T-helper 1 cell treated with Interleukin-12 subunit alpha and Interleukin-12 subunit beta and Interleukin-4 antibody, amounts not matched to agents 30 μg/mL and 1 μg/mL, for 36 hours (primary cell): ENCODE measurements around the gene WDR6.

Experiments
- H3K27ac Mint-ChIP-seq: one replicate; pipeline ENCODE4 v1.8.0; 2021; ENCODE audit warnings: mild to moderate bottlenecking, mixed read lengths
- H3K27me3 Mint-ChIP-seq: one replicate; pipeline ENCODE4 v1.8.0; 2021; ENCODE audit warnings: low read depth, mixed read lengths
- H3K36me3 Mint-ChIP-seq: one replicate; pipeline ENCODE4 v1.8.0; 2021; ENCODE audit warnings: low read depth, mixed read lengths
- H3K4me1 Mint-ChIP-seq: one replicate; pipeline ENCODE4 v1.8.0; 2021; ENCODE audit warnings: low read depth, mixed read lengths
- H3K4me3 Mint-ChIP-seq: one replicate; pipeline ENCODE4 v1.8.0; 2021; ENCODE audit warnings: mild to moderate bottlenecking, moderate library complexity, mixed read lengths
- H3K9me3 Mint-ChIP-seq: one replicate; pipeline ENCODE4 v1.8.0; 2021; ENCODE audit warnings: mixed read lengths

Gene WDR6

DNA sequence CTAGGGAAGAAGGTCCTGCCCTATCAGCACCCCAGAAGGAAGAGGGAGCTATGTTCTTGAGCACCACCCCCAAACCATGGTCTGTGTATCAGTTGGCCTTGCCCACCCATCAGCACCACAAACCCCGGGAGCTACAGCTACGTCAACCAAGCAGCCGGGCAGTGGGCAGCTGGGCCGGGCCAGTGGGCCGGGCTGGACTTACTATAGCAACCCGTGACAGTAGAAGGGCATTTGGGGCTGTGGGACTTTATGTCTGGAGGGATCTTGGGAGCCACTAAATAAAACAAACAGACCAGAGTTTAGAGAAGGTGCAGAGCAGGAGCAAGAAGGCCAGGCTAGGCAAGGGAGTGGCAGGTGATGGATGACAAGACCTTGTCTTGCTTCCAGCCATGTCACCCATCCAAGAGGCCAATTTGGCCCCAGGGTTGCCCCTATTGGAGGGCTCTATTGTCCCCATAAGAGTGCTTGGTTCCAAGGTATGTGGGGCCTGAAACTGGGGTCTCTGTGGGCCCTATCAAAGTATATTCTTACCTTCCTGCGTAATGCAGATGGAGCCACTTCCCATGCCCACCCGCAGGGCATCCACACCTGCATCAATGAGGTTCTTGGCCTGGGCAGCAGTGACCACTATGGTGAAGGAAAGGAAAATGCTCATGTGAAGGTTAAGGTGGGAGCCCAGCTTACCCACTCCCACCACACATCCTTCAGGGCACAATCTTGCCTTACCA is 18.8 kb downstream of the WDR6 start:
- Mint-ChIP-seq H3K27ac (peak overlapping the region; percentile 41), H3K4me3 (no peak overlapping the region), H3K27me3 (no peaks in the 10 kb centered on the region), H3K4me1 (peaks cover 39% of the 10 kb centered on the region), H3K36me3 (peaks cover 42% of the 10 kb centered on the region), H3K9me3 (no peaks in the 10 kb centered on the region)

DNA sequence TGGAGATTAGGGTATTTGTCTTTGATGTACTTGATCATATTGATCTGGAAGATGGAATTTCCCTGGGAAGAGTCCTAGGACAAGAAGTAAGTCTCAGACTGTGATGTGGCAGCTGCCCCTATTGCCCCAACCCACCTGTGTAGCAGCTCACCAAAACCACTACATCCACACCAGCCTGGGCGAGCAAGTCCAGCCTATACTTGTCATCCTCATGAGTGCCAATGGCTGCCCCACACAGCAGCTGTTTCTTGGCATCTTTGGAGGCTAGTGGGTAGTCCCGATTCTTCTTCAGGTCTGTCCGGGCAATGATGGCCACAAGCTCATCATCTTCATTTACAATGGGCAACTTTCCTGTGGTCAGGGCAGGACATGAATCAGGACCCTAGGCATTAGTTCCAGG is 19.3 kb downstream of the WDR6 start:
- Mint-ChIP-seq H3K27ac (peak overlapping the region; percentile 9), H3K27me3 (no peaks in the 10 kb centered on the region), H3K4me1 (peaks cover 37% of the 10 kb centered on the region), H3K9me3 (no peaks in the 10 kb centered on the region), H3K36me3 (peaks cover 45% of the 10 kb centered on the region), H3K4me3 (no peak overlapping the region)

DNA sequence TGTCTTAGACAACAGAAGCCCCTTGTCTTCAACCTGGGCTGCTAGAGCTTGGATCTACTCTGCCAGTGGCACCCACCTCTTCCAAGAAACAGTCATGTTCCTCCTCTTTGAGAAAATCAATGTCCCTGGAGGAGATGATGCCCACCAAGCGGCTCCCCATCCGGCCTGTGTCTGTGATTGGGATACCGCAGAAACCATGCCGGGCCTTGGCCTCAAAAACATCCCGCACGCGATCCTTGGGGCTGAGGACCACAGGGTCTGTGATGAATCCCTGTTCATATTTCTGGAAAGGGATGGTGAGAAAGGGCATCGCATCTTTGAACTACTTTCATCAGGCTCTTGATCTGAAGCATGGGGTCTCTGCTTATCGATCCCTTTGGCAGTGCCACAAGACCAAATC is 20.4 kb downstream of the WDR6 start:
- no peak overlapping the region for H3K4me3 Mint-ChIP-seq
- peaks cover 52% of the 10 kb centered on the region for H3K36me3 Mint-ChIP-seq
- H3K27ac Mint-ChIP-seq, result no peak overlapping the region
- peaks cover 36% of the 10 kb centered on the region for H3K4me1 Mint-ChIP-seq
- H3K27me3 Mint-ChIP-seq, result no peaks in the 10 kb centered on the region
- no peaks in the 10 kb centered on the region for H3K9me3 Mint-ChIP-seq

DNA sequence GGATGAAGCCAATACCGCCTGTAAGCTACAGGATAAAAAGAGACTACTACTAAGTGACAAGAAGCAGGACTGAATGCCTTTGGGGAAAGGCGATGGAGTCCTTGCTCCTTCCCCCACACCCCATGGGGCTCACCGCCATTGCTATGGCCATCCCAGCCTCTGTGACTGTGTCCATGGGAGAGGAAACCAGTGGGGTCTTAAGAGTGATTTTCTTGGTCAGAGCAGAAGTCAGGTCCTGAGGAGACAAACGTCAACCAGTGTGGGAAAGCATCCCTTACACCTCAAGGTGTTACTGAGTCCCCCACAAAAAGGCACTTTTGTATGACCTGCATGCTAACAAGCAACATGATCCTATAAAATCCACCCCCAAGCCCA is 21.1 kb downstream of the WDR6 start:
- H3K9me3 Mint-ChIP-seq, result no peaks in the 10 kb centered on the region
- no peaks in the 10 kb centered on the region for H3K27me3 Mint-ChIP-seq
- H3K27ac Mint-ChIP-seq, result peak overlapping the region; percentile 95
- peak overlapping the region; percentile 90 for H3K4me3 Mint-ChIP-seq
- peaks cover 49% of the 10 kb centered on the region for H3K36me3 Mint-ChIP-seq
- peaks cover 31% of the 10 kb centered on the region for H3K4me1 Mint-ChIP-seq

DNA sequence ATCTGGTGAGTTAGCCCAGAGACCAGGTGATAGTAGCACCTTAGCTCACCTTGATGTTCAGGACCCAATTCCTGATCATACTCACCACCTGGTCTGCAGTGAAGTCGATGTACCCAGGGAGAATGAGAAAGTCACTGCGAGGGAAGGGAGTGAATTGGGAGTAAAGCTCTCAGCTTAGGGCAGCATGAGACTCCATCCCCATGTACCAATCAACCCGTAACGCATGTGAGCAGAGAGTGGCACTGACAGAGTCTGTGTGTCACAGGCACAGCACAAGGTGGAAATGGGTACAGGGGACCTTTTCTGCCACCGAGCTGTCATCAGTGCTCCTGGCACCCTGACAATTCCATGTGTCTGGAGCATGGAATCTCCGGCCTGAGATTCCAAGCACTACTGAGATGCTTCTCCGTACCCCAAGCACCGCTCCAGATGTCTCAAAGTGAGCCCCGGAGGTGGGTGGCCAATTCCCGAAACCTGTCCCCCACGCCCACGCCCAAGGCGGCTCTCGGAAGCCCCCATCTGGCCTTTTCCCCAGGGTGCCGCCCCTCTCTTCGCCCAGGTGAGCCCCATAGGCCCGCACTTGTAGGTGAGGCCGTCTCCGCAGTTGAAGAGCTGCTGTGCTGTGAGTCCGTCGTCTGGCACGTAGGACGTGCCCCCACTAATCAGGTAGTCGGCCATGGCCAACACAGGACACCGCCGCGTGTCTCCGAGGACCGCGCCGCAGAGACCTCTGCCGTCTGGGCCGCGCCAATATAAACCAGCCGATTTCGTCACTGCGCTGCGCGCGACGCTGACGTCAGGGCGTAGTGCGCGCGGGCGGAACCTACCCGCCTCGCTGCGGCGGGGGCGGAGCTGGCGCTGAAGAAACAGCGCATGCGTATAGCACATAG is 21.7 kb downstream of the WDR6 start, which contains the start of gene IMPDH2:
TSS of gene IMPDH2 (minus strand) at position 726 of the 890 bp plus-strand sequence. CDS start at position 678, 48 bp downstream.
- peaks cover 27% of the 10 kb centered on the region for H3K4me1 Mint-ChIP-seq
- H3K27me3 Mint-ChIP-seq, result no peaks in the 10 kb centered on the region
- H3K9me3 Mint-ChIP-seq, result no peaks in the 10 kb centered on the region
- H3K4me3 Mint-ChIP-seq, result peak within 1 kb of the TSS; percentile 90
- peak within 1 kb of the TSS; percentile 95 for H3K27ac Mint-ChIP-seq
- peaks cover 45% of the 10 kb centered on the region for H3K36me3 Mint-ChIP-seq

GRCh38 chr3:49029563-49029884 is 22.3 kb downstream of the WDR6 start:
- Mint-ChIP-seq H3K4me1 (peaks cover 27% of the 10 kb centered on the region), H3K27ac (peak overlapping the region; percentile 95), H3K9me3 (no peaks in the 10 kb centered on the region), H3K4me3 (peak overlapping the region; percentile 90), H3K36me3 (peaks cover 41% of the 10 kb centered on the region), H3K27me3 (no peaks in the 10 kb centered on the region)

DNA sequence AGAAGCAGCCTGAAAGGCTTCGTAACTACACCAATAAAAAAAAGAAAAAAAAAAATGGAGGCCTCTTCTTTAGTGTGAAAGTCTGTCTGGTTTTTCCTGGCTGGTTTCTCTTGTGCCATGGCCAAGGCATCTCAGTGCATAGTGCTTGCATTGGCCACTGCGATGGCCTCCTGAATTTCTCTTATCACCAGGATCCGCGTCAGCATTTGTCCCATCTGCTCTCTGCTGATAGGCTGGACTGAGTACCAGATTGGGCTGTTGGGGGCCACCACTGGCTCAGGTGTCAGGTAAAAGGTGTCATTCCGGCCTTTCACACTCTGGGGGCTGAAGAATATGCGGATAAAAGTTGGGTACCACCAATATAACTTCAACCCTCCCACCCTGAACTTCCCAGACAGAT is 23.1 kb downstream of the WDR6 start:
- peaks cover 27% of the 10 kb centered on the region for H3K4me1 Mint-ChIP-seq
- H3K36me3 Mint-ChIP-seq, result peaks cover 43% of the 10 kb centered on the region
- H3K27ac Mint-ChIP-seq, result no peak overlapping the region
- no peaks in the 10 kb centered on the region for H3K9me3 Mint-ChIP-seq
- no peak overlapping the region for H3K4me3 Mint-ChIP-seq
- H3K27me3 Mint-ChIP-seq, result no peaks in the 10 kb centered on the region

GRCh38 chr3:49032646-49033304 is 25.6 kb downstream of the WDR6 start:
- H3K36me3 Mint-ChIP-seq, result peaks cover 41% of the 10 kb centered on the region
- no peak overlapping the region for H3K4me3 Mint-ChIP-seq
- H3K27me3 Mint-ChIP-seq, result no peaks in the 10 kb centered on the region
- no peak overlapping the region for H3K27ac Mint-ChIP-seq
- peaks cover 17% of the 10 kb centered on the region for H3K4me1 Mint-ChIP-seq
- no peaks in the 10 kb centered on the region for H3K9me3 Mint-ChIP-seq

- no peak overlapping the region for H3K27ac Mint-ChIP-seq
Measured at GRCh38 chr3:49034650-49035049, 27.5 kb downstream of the WDR6 start.

GRCh38 chr3:49035281-49035680 is 28.1 kb downstream of the WDR6 start:
- Mint-ChIP-seq H3K4me1 (no peaks in the 10 kb centered on the region), H3K27ac (no peak overlapping the region), H3K27me3 (no peaks in the 10 kb centered on the region), H3K36me3 (peaks cover 34% of the 10 kb centered on the region), H3K4me3 (no peak overlapping the region), H3K9me3 (no peaks in the 10 kb centered on the region)

More at GRCh38 chr3:49034650-49035049, 27.5 kb downstream of the WDR6 start:
- Mint-ChIP-seq H3K4me3 (no peak overlapping the region), H3K9me3 (no peaks in the 10 kb centered on the region), H3K4me1 (peaks cover under 1% of the 10 kb centered on the region), H3K36me3 (peaks cover 34% of the 10 kb centered on the region), H3K27me3 (no peaks in the 10 kb centered on the region)

DNA sequence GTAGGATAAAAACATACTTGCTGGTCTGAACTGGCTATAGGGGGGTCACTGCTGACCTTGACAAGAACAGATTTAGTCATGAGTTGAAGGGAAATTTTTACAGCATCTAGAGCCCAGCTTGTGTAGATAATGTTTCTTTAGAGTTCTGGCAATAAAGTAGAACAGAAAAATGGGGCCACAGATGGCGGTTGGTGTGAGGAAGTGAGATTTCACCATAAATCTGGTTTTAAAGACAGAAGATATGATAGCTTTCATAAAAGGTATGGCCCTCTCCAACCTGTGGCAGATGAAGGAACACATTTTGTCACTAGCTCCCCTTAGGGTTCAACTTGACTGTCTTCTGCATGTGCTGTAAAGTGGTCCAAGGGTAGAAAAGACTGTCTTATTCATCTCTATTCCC is 46.4 kb downstream of the WDR6 start:
- Mint-ChIP-seq H3K4me1 (peaks cover 5% of the 10 kb centered on the region), H3K4me3 (no peak overlapping the region), H3K27ac (no peak overlapping the region), H3K36me3 (peaks cover 39% of the 10 kb centered on the region), H3K27me3 (no peaks in the 10 kb centered on the region), H3K9me3 (no peaks in the 10 kb centered on the region)

DNA sequence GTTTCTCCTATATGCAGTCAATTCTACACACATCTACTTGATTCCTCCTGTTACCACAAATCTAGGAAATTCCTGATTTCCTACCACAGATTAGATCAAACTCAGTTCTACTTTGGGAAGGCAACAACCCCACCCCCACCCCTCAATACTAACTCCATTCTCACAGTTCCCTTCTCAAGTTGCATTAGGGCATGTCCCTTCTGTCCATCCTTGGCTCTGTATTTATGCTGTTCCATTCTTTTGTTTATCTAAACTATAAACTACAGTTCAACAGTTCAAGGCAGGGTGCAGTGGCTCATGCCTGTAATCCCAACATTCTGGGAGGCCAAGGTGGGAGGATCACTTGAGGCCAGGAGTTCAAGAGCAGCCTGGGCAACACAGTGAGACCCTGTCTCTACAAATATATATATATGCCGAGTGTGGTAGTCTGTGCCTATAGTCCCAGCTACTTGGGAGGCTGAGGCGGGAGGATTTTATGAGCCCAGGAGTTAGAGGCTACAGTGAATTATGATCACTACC is 47.2 kb downstream of the WDR6 start:
- H3K4me3 Mint-ChIP-seq, result no peak overlapping the region
- H3K27me3 Mint-ChIP-seq, result no peaks in the 10 kb centered on the region
- peaks cover 39% of the 10 kb centered on the region for H3K36me3 Mint-ChIP-seq
- no peak overlapping the region for H3K27ac Mint-ChIP-seq
- H3K9me3 Mint-ChIP-seq, result no peaks in the 10 kb centered on the region
- peaks cover 5% of the 10 kb centered on the region for H3K4me1 Mint-ChIP-seq

- Mint-ChIP-seq H3K36me3 (peaks cover 27% of the 10 kb centered on the region), H3K4me3 (no peak overlapping the region), H3K9me3 (no peaks in the 10 kb centered on the region), H3K27me3 (no peaks in the 10 kb centered on the region), H3K4me1 (no peaks in the 10 kb centered on the region), H3K27ac (no peak overlapping the region)
Measured at GRCh38 chr3:49057268-49057667, 50.1 kb downstream of the WDR6 start.

- Mint-ChIP-seq H3K4me3 (no peak overlapping the region), H3K36me3 (peaks cover 24% of the 10 kb centered on the region), H3K27ac (no peak overlapping the region), H3K27me3 (no peaks in the 10 kb centered on the region), H3K9me3 (no peaks in the 10 kb centered on the region), H3K4me1 (no peaks in the 10 kb centered on the region)
Measured at GRCh38 chr3:49058011-49058410, 50.8 kb downstream of the WDR6 start.
